HG03196 (cell line): Measurements from ENCODE around the gene AGTPBP1.
"Not testable (repeated sequence)": the region's sequence is repeated elsewhere in the genome, so short reads cannot be mapped to it uniquely, and the experiment has no call there.

Experiments used
- ATAC-seq: cut with Tn5 transposase; IDR thresholded peaks from one replicate; pipeline ENCODE4 v1.9.1; 2021; ENCODE audit not compliant: unreplicated experiment

Gene AGTPBP1

DNA sequence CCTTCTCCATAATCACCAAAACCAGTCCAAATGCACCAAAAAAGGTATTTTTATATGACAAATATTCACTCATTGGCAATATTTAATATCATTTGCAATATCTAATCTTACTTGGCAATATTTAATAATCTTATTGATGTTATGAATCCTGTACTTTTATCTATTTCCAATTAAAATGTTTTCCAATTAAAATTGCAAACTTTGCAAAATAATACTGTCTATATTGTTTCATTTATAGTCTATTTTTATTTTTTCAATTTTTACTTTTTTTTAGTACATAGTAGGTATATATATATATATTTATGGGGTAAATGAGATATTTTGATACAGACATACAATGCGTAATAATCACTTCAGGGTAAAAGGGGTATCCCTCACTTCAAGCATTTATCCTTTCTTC is 109.9 kb downstream of the AGTPBP1 start:
- no peak for ATAC-seq

DNA sequence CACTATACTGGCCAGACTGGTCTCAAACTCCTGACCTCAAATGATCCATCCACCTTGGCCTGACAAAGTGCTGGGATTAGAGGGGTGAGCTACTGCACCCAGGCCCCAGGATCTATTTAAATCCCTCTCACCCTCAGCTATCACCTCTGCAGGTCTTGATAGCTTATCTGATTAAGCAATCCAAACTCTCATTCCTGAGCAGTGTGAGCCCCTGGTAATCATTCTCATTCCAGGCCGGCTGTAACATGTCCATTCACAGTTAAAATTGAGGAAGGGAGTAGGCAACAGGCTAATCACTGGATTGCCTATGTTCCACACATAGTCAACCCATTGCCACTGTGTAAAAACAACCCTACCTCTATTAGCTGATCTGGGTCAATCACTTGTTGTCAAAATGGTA is 111.1 kb downstream of the AGTPBP1 start:
- no peak for ATAC-seq

DNA sequence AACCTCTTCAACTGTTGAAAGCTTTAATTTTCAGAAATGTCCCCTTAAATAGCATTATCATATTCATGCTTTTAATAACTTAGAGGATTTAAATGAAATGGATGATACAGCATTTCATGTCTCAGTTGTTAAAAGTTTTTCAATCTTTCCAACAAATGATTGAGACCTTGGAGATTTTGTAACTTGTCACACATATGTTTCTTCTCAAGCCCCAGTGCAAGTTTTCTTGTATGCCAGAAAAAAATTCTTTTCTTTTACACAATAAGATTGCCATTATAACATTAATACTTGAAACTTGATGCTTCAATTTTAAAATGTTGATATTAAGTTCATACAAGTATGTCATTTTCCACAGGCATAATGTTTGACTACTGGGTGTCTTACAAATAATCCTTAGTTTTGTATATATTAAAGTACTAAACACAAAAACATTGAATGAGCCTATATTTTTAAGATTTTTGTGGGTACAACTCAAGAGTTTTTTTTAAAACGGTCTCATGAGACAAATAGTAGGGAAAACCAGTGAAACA is 124.5 kb downstream of the AGTPBP1 start:
- no peak for ATAC-seq

DNA sequence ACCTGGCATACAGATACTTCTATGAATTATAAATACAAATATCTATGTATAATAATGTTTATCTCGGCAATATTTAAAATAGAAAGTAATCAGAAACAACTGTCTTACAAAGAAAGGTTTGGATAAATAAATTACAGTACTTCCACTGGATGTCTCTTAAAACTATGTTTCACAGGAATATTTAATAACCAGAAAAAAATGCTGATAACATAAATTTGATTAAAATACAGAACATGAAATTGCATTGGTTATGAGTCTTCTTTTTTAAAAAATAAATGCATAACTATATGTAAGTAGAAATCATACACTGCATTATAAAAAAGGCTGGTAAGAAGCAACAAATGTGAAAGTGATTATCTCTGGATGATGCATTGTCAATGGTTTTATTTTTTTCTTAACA is 126.0 kb downstream of the AGTPBP1 start:
- no peak for ATAC-seq

- ATAC-seq = peak; percentile 93
Measured at GRCh38 chr9:85610074-85610860, 131.5 kb downstream of the AGTPBP1 start.

GRCh38 chr9:85605905-85606304 is 135.8 kb downstream of the AGTPBP1 start:
- ATAC-seq = no peak

DNA sequence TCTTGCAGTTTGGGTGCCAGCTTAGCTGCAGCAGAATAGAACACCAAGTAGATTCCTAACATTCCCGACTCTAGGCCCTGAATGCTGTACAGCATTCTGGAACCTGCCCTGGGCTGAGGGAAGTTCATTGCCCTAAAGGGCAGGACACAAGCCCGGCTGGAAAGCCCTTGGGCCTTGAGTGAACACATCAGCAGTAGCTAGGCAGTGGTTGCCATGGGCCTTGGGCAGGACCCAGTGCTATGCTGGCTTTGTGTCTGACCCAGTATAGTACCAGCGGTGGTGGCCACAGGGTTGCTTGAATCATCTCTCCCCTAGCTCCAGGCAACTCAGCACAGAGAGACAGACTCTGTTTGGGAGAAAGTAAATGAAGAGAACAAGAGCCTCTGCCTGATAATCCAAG is 137.8 kb downstream of the AGTPBP1 start:
- no peak for ATAC-seq

DNA sequence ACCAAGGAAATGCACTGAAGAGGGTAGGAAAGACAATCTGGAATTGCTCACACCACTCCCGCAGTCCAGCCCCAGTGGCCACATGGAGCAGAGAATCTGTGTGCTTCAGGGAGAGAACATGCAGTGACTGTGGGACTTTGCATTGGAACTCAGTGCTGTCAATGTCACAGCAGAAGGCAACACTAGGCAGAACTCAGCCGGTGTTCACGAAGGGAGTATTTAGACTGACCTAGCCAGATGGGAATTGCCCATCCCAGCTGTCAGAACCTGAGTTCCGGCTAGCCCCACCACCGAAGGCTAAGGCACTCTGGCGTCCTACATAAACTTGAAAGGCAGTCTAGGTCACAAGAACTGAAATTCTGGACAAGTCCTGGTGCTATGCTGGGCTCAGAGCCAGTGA is 139.0 kb downstream of the AGTPBP1 start:
- no peak for ATAC-seq

DNA sequence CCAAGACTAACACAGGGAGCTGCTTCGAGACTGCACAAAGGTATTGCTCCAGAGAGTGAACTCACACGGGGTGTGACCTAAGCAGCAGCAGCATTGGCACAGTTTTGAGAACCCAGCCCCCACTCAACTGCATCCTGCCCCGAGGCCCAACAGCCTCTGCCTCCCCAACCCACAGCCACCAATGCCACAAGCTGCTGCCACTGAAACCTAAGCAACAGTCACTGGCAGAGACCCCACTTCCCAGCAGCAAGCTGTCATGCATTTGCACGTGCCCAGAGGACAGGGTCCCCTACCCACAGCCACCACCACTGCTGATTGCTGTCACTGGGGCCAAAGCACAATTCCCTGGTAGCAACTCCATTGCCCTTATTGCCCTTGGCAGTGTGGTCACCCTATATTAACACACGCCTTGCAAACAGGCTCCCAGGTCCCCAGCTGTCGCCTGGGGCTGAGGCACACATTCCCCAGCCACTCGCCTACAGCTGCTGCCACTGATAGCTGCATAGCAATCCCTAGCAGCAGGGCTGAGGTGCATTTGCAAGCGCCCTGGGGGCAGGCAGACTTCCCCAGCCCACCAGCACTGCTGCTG is 141.0 kb downstream of the AGTPBP1 start:
- ATAC-seq = no peak

GRCh38 chr9:85599540-85600105 is 142.1 kb downstream of the AGTPBP1 start:
- no peak for ATAC-seq

DNA sequence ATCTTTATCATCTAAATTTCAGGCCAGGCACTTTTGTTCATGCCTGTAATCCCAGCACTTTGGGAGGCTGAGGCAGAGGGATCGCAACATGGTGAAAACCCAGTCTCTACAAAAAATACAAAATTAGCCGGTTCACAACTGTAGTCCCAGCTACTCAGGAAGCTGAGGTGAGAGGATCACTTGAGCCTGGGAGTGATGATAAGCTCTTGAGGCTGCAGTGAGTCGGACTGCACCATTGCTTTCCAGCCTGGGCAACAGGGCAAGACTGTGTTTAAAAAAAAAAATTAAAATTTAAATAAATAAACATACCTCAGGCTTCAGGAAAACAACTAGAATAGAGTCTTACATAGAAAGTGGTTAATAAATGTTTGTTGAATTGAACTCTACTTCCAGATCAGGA is 147.4 kb downstream of the AGTPBP1 start:
- ATAC-seq = no peak

- no peak for ATAC-seq
Measured at GRCh38 chr9:85586684-85587083, 155.1 kb downstream of the AGTPBP1 start.

DNA sequence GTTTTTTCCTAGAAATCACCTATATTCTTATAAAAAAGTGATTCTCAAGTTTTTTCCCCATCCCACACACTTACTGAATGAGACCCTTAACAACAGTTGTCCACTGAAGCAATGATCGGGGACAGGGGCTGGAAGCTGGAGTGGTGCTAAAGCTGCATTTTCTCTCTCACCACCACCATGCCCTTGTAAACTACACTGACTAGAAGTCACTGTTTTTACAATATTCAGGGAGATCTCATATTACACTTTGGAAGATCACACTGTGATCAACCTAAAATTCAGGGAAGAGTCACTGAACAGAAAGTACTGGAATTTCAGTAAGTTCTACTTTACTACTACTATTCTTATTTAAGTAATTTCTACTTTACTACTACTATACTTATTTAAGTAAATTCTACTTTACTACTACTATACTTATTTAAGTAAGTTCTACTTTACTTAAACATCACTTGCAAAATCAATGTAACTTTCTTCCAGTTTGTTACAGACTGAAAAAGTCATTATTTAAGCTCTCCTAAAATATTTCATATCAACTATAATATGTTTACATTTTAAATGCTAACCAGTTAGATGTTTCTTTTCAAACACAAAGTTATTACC is 164.3 kb downstream of the AGTPBP1 start:
- ATAC-seq = no peak

GRCh38 chr9:85575868-85576267 is 165.9 kb downstream of the AGTPBP1 start:
- ATAC-seq = no peak

GRCh38 chr9:85573546-85573945 is 168.2 kb downstream of the AGTPBP1 start:
- not testable (repeated sequence) for ATAC-seq

- not testable (repeated sequence) for ATAC-seq
Measured at GRCh38 chr9:85572917-85573316, 168.8 kb downstream of the AGTPBP1 start.

- ATAC-seq = no peak
Measured at GRCh38 chr9:85569988-85570387, 171.8 kb downstream of the AGTPBP1 start.

DNA sequence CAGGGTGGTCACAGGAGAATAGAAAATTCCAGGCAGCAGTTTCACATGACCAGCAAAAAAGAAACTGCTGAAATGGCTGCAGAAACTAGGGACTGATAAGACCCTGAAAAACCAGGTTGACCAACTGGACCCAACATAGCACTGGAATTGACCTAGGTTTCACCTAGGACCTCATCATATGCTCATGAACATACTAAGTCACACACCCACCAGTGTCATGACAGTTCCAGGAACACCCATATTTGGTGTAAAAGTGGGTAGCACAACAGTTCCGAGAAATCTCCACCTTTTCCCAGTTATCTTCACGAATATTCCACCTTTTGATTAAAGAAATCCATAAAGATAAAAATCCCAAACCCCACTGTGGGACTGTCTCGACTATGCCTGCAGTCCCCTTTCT is 182.2 kb downstream of the AGTPBP1 start:
- no peak for ATAC-seq

- no peak for ATAC-seq
Measured at GRCh38 chr9:85554349-85554748, 187.4 kb downstream of the AGTPBP1 start.

DNA sequence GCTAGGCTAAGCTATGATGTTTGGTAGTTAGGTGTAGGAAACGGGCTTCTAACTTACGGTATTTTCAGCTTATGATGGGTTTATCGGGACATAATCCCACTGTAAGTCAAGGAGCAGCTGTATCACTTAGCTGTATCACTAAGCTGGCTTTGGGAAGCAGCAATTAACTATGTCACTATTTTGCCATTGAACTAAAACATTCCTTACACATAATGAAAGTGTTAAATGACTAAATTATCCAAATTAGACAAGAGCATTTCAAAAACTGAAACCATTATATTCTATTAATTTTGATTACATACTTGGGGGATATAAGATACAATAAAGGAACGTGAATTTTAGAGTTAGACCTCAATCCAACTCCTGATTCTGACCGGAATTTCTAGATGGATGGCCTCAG is 188.3 kb downstream of the AGTPBP1 start:
- ATAC-seq = no peak

DNA sequence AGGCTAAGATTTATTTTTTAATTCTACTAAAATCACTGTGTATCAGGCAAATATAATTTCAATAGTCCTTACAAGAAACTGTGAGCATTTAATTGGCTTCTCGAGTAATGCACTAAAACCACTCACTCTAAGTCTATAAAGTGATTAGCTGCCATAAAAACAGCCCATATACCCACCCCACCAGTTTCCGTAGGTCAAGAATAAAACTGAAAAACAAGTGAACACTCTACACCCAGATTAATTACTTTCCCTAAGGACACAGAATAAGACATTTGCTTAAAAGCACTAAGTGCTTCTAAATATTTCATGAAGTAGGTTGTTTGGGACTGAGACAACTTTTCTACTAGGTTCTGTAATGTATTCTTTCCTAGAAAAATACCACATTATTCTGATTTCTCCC is 194.2 kb downstream of the AGTPBP1 start:
- no peak for ATAC-seq

GRCh38 chr9:85543196-85543595 is 198.6 kb downstream of the AGTPBP1 start:
- ATAC-seq = no peak
